ENCODE data around the gene MINDY4.
A peak's percentile ranks its signal among the peaks of the same experiment; 100 is the strongest.

The MINDY4 gene

DNA sequence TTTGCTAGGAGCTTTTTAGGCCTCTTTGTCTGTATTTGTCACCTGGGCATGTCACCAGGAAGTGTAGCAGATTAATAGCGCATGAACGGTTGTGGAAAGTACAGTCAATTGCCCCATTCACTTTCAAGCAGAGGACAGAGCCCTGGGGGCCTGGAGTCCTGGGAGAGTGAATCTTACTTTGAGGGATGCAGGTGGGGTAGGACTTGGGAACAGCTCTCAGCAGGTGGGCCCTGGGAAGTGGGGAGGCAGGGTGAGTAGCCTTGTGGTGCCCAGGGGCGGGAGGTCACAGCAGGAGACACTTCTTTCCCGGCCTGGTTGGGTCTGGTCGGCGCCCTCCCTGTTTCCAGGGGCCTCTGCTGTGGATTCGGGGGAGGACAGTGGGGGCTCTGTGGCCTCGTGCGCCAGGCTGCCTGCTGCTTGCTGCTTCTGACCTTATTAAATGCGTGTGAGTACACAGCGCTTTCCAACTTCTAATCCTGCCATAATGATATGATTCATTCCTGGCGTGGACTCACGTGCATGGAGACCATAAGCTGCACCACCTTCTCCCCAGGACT, 88.8 kb downstream of the MINDY4 start:
- DNase-seq: no peak

DNA sequence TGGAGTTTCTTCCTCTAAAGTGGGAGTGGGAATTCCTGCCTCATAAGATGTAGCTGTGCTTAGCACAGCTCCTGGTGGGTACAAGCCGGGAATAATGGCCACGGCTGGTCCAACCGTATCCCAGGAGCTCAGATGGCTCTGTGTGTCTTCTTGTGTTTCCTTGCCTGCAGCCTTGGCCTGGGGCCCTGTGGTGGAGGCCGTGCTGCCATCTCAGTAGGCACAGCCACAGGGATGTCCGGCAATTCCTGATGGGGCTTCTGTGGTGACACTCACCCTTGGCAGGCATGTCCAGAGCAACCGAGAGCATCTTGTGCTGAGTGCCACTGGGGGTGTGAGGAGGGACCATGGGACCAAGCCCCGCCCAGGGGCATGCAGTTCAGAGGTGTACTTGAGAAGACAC, 90.4 kb downstream of the MINDY4 start:
- DNase-seq: no peak

DNA sequence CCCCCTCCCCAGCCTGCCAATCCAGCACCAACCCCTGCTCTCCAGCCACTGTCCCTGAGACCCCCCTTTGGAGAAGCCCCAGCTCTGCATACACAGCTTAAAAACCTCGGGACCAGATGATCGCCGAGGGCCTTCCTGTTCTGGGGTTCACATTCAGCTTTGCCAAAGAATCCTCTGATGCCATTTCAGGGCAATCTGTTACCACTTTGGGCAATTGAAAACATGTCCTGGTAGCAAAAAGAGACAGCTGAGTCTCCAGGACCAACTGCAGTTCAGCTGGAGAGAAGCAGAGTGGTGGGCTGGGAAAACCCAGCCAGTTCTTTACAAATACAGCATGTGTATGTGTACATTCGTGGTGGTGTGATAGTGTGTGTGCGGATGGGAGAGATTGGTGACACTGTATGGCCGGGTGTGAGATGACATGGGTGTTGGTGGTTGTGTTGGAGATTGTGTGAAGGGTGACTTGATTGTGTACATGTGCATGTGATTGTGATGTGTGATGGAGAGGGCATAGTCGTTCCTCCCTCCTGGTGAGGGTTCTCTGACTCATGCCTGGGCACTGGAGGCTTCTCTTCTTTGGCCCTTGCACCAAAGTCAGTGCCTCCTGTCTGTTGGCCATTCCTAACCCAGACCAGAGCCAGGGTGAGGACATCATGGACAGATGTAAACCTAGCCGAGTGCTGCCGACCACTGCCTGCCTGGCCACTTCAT, 91.9 kb downstream of the MINDY4 start:
- no peak for DNase-seq

DNA sequence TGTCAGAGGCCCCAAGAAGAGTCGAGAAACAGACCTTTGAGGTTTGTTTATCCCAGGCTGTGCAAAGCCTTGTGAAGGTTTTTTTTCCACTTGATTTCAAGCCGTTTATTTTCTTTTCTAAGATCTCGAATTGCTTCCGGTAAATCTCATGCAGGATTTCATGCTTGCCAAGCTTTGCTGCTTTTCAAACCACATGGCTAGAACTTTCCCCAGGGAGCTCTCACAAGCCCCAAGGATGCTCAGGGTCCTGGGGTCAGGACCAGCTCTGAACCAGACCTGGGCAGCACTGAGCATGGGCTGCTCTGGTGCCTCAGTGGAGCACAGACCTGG, 92.5 kb downstream of the MINDY4 start:
- DNase-seq: no peak

DNA sequence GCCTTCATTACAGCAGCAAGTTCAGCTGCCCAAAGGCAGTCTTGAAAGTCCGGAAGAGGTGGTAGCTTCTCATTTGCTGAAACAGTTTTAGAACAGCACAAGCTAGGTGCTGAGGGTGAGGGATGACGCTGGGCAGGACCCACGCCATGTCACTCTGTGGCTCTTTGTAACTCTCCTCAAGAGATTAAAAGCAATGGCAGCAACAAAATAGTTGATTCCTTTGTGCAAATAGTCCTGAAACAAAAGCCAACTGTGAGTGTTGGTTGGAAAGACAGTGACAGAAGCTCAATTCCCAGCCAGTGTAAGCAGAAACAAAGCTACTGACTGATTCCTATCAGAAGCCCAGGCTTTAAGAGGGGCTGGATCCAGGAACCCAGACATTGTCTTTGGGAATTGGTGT, 92.9 kb downstream of the MINDY4 start:
- no peak for DNase-seq

DNA sequence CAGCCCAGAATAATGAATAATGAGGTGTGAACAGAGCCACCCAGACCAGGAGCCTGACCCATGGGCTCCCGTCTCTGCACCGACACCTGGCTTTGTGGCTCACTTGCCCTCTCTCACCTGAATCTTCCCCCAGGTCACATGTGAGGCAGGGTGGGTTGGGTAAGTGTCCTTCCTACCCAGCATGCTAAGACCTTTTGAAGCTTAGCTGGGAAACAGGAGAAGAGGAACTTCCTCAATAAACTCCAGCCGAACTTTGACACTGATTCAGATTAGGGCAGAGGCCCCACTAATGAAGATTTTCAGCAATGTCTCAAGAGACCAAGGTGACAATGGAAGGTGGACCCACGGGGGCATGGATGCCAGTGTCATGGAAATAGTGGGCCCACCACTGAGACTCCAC, 93.9 kb downstream of the MINDY4 start:
- DNase-seq: no peak

DNA sequence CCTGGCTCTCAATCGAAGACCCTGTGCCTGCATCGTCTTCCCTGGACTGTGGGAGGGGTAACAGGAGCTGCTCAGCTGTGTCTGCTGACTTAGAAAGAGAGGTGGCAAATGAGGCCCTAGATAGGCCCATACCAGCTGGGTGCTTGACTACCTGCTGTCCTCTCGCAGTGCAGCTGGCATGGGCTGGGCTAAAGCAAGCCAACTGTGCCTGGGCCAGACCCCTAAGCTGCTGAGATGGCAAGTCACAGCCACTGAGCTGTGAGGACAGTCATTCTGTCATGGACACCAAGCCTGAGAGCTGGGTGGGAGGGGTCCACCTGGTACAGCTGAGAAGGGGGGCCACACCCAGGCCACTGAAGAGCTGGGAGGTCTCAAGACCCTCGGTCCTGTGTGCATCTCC, 94.6 kb downstream of the MINDY4 start:
- DNase-seq: peak in 1 of 2 experiments; percentile 1

DNA sequence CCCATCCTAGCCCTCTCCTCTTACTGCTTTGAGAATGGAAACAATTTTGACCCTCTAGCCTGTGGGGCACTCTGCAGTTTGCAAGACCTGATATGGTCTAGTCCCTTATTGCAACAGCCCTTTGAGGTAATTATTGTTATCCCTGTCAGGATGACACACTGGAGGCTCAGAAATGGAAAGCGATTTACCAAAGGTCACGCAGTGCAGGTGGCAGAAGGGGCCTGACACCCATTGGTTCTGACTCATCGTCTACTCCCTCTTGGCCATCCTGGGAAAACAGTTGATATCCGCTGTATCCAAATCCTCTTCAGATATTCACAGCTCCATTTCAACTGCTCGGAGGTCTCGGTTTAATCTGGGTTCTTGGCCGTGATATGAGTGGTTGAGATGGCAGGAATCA, 95.7 kb downstream of the MINDY4 start:
- no peak for DNase-seq

DNA sequence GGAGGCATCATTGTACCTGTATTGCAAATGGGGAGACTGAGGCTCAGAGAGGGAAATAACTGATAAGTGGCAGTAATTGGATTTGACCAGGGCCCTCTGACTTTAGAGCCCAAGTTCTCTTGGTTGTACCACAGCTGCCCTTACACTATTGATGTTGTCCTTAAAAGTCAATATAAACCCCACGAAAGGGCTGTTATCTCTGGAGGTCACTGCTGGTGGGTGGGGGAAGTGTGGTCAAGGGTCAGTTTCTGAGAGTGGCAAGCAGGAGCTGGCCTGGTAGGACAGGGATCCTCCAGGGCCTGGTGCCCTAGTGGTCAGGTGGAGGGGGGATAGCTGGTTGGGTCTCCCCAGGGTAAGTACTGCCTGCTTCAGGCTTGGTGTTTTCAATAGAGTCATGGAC, 96.3 kb downstream of the MINDY4 start:
- no peak for DNase-seq

DNA sequence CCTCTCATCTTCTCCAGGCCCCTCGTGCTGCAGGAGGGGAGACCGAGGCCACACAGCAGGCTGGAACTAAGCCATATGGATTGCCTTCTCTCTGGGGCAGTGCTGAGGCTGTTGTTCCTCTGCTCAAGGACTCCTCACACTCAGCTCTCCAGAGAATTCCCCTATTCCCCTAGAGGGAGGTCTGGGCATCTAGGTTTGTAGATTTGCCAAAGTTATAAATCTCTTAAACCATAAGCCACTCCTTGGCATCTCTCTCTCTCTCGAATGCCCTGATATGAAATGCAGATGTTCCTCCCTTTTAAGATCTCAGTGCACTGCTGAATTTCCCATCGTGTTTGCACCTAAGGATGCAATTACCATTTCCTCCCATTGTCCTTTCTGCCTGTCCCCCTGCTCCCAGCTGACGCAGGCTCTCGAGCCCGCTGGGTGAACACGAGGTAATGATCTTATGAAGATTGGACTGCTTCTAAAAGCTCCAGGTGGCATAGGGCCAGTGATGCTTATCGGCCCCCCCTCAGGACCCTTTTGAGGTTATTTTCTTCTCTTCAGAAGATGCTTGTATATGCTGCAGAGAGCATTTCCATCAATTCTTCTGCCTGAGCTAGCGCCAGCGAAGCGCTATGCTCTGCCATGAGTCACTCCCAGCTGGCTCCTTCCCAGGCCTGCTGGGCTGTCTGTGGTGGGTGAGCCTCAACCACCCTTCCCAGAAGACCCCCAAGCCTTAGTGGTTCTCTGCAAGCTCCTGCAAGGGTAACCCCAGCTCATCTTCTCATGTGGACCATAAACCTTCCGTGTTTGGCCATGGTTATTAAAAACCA, 98.8 kb downstream of the MINDY4 start:
- DNase-seq: no peak

DNA sequence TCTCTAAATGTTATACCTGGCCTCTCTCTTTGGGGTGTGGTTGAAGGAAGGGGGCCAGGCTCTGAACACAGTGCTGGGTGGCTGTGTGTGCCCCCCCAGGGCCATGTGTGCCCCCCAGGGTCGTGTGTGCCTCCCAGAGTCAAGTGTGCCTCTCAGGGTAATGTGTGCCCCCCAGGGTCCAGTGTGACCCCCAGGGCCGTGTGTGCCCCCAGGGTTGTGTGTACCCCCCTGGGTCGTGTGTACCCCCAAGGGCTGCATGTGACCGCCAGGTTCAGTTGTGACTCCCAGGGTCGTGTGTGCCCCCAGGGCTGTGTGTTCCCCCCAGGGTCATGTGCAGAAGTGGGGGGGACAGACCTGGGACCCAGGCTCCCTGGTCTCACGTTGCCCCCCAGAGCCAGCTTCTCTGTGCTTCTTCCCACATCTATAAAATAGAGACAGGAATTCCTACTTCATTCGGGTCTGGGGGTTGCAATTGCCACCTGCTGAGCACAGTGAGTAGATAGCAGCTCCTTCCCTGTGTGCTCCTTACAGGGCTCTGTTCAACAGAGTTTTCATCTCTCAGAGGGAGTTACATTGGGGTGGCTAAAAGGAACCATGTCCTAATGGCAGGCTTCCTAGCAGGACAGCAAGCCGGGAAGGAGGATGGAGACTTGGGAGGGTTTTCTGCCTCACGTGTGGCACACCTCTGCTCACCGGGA, 99.8 kb downstream of the MINDY4 start:
- no peak for DNase-seq

DNA sequence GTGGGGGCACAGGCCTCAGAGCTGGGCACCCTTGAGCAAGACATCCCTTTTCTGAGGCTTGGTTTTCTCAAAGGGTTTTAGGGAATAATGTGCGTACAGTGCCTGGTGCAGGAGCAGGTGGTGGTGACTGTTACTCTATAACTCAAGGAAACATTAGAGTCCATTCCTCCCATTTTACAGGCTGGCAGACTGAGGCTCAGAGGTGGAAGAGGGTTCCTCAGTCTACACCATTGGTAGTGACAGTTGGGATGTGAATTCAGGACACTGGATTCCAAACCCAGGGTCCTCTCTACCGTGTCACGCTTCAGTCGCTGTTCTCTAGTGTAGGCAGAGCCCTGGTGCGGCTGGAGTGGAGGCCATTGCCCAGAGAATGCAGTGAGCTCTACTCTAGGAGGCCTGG, 100.4 kb downstream of the MINDY4 start:
- DNase-seq: no peak

DNA sequence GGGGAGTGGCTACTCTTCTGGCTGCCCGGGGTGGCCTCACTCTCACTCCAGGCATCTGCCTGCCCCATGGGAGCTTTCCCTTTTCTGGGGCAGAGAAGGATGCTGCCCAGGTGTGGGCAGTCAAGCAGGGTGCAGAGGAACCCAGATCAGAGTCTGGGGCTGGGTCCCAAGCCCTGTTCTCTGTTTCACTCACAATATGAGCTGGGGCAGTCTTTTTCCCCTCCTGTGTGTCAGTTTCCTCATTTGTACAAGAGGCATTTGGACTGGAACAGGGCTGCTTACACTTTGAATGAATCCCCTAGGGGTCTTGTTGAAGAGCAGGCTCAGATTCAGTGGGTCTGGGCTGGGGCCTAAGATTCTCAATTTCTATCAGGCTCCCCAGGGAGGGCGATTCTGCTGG, 102.0 kb downstream of the MINDY4 start:
- DNase-seq: no peak

DNA sequence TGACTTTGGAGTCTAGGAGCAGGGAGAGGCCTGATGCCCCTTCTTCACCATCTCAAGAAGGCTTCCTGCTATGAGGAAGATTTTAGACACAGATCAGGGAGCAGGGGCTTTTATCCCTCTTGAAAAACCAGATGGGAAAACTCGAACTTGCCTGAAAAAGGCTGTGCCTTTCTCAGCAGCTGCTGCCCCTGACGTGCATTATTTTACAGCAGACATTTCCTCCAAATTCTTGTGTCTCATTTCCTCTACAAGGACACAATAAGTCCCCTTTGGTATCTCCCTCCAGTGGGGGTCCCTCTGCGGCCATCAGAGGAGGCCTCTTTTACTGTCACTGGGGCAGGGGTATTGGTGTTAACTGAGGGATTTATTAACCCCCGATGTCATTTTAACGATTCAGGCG, 102.4 kb downstream of the MINDY4 start:
- no peak for DNase-seq

DNA sequence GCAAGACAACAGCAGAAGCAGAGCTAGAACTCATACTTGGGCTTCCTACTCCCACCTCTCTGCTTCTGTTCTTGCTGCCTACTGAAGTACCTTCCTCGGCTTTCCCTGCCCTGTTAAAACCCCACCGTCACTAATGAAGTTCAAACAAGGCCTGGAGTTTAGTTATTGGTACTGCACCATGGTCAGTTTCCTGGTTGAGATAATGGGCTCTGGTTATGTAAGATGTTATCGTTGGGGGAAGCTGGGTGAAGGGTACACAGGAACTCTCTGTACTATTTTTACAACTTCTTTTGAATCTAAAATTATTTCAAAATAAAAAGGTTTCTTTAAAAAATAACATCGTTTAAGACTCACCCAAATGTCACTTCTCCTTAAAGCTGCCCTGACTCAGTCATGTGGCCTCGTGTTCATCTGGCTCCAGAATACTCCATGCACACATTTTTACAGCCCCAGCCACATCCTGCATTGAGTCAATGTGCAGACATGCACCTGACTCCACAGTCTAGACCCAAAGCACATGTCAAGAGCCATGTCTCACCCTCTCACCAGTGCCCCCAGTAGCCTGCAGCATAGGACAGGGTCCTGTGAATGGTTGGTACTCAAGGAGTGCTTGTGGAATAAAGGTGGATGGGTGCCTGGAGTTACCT, 103.6 kb downstream of the MINDY4 start:
- DNase-seq: no peak

DNA sequence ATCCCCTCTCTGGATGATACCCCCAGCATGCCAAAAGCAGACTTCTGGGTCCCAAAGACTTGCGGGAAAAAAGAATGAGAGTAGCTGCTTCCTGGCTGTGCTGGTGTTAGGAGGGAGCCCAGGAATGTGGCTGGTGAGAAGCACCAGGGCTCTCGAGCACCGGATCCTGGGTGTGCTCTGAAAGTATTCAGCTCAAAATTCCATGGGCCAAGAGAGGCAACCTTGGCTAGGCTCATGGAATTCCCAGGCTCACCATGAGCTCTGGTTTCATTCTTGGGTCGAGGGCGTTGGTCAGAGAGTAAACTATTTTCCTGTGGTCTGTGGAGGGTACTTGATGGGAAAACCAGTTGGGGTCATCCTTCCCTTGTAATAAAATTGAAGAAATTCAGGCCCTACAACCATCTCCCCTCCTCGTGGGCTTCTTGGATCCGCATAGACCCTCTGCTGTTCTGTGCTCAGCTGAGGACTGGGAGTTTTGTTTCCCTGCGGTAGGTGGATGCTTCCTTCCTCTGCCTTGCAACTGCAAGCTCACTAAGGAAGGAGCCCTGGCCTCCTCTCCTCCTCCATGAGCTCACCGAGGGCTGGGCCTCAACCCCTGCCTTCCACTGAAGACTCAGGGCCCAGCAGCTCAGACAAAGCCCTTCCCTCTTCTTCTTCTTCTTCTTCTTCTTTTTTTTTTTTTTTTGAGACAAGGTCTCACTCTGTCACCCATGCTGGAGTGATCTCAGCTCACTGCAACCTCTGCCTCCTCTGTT, 106.0 kb downstream of the MINDY4 start:
- DNase-seq: no peak

DNA sequence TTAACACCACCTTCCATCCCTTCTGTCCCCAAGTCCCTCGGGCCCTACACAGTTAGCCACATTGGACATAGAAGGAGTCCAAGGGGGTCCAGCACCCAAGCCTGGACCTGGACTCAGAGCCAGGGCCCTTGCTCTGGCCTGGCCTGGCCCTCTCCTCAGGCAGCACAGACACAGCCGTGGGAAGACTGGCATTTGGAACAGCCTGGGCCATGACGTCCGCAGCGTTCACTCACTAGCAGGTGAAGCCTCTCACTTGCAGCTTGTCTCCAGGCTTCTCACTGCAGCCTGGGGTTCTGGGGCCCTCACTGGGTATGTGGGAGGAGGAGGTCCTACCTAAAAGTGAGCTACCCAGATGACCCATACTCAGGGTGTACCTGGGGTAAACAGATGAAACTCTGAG, 106.8 kb downstream of the MINDY4 start:
- DNase-seq: no peak

DNA sequence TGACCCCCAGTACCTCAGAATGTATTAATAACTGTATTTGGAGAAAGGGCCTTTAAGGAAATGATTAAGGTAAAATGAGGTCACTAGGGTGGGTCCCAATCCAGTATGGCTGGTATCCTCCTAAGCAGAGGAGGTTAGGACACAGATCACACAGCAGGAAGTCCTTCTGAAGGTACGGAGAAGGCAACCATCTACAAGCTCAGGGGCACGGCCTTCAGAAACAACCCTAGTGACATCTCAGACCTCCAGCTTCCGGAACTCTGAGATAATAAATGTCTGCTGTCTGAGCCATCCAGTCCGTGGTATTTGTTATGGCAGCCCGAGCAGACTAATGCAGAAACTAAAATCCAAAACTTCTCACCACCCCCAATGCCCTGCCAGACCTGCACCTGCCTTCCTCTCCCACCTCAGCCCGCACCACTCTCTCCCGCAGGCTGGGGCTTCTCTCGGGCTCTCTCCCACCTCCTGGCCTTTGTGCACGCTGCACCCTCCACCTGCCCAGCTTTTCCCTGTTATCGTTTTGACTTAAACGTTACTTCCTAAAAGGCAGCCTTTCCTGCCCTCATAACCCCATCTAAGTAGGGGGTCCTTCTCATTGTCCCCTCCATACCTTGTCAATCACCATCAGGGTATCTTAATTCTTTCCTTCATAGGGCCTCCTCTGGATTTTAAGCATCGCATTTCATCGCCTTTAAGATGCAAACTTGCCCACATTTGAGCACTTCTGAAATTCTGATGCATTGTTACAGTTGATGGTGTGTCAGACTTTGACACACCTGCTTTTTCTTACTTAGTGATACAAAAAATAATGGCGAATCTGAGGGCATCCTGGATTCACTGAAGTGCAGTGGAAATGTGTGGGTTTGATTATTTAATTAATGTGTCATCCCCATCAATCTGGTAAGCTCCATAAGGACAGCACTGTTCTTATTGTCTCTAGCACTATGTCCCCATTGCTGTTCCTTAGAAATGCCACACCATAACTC, 108.2 kb downstream of the MINDY4 start:
- no peak for DNase-seq

DNA sequence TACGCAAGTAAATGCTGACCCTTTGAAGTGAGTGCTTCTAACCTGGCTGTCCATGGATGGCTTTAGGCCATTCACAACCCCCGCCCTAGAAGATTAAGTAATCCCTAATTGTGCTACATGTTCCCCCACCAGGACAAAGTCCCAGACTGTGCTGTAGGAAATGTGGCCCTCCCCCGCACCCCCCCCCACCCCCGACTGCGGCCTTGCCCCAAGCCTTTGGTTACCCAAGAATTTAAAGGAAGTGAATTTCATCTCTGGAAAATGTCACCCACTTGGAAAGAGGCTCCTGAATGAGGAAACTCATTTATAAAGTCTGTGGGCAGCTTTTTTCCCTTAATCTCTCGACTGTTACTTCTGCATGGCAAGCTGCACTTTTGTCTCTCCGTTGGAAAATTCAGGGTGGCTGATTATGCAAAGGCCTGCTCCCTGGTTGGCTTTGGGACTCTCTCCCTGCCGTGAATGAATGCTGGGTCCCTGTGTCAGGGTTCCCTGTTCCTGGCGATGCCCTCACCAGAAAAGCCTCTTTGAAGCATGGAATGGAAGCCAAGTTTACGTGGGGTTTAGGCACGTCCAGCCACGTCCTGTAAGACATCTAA, 109.0 kb downstream of the MINDY4 start:
- no peak for DNase-seq

DNA sequence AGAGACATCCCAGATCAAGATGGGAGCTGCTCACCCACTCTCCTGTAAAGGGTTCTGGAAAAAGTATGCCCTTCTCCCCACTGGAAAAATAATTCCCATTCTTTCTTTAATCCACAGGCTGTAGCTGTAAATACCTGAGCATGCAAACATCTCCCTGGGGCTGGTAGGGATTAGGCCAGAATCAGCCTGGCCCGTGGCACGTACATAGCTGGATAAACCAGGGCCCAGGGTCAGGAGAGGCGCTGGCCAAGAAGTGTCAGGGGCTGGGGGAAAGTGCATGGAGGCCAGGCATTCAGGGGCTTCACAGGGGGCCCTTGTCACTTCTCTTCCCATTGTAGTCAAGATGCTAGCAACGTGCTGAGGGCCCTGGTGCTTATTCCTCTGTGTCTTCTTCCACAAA, 109.7 kb downstream of the MINDY4 start:
- no peak for DNase-seq

DNA sequence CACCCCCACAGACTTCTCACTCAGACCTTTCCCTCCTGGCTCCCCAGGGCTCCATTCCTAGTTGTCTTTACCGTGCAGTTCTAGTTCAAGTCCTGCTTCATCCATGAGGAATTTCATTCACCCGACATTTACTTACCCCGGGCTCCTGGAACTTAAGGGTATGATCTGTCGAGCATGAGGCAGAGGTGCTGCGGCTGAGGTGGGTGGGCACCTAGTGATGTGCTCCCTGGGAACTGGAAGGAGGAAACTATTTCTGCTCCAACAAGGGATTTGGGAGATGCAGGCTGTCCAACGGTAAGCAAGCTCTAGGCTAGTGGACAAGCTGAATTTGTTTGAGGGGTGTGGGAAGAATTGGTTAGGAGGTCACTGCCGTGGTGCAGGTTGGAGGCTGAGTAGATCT, 110.2 kb downstream of the MINDY4 start:
- DNase-seq: no peak

Measured in cerebellar nuclear complex (tissue), 1 donor.